Bronchial epithelial cell (primary cell): Measurements from ENCODE around the gene RABL3. TPM values are rescaled to one million over a fixed set of nuclear protein-coding genes. Genes with fewer than 3 reads are reported as not detected.
"Not testable (repeated sequence)": the region's sequence is repeated elsewhere in the genome, so short reads cannot be mapped to it uniquely, and the experiment has no call there.

Source experiments
- DNase-seq: peaks from one replicate; pipeline ENCODE4 v3.0.0-alpha.2; 2010; ENCODE audit warnings: low read depth
- FAIRE-seq: peaks from 2 replicates; lab custom pipeline; 2011; peaks lifted over from hg19 to GRCh38; lab: Jason Lieb, UNC
- H3K27me3 ChIP-seq: 2 replicates; pipeline ENCODE4 v1.5.1; 2011; ENCODE audit warnings: low read length; ENCODE audit not compliant: control insufficient read depth, insufficient read depth
- H3K36me3 ChIP-seq: 2 replicates; pipeline ENCODE4 v1.5.1; 2011; ENCODE audit warnings: low read length; ENCODE audit not compliant: control insufficient read depth, insufficient read depth
- H3K4me3 ChIP-seq: 2 replicates; pipeline ENCODE4 v1.5.1; 2011; ENCODE audit warnings: mild to moderate bottlenecking, low read depth, low read length, control low read depth
- CTCF ChIP-seq: IDR thresholded peaks from 2 replicates; pipeline ENCODE4 v1.5.1; 2011; ENCODE audit warnings: mild to moderate bottlenecking, moderate library complexity, low read length, control low read depth, inconsistent platforms; ENCODE audit not compliant: insufficient read depth, severe bottlenecking
- total RNA-seq: library from RNA; depleted of rRNA; stranded (reverse); fragments of >200 nt; gene quantifications from 2 replicates; pipeline ENCODE4 v1.2.1, GENCODE V29; 2014

RABL3 gene
- total RNA-seq, 1 donor from 2014 or later: 31.1 TPM

GRCh38 chr3:120640231-120640630, 102.1 kb downstream of the RABL3 start:
- no peak for FAIRE-seq
- no peak for DNase-seq
- Histone ChIP-seq H3K4me3 (no peak overlapping the region), H3K36me3 (no peaks in the 10 kb centered on the region), H3K27me3 (no peaks in the 10 kb centered on the region)
- no peak for TF ChIP-seq CTCF

GRCh38 chr3:120638820-120639219, 103.5 kb downstream of the RABL3 start:
- H3K27me3 ChIP-seq, DNase-seq, H3K4me3 ChIP-seq, H3K36me3 ChIP-seq, FAIRE-seq: not testable (repeated sequence)

- DNase-seq: peak; percentile 5
- no peak for FAIRE-seq
- no peak for TF ChIP-seq CTCF
- Histone ChIP-seq H3K27me3 (no peaks in the 10 kb centered on the region), H3K36me3 (no peaks in the 10 kb centered on the region), H3K4me3 (no peak overlapping the region)
Observed at GRCh38 chr3:120637851-120638559, 104.3 kb downstream of the RABL3 start.

- H3K4me3 ChIP-seq: no peak overlapping the region
- FAIRE-seq (no peak), DNase-seq (no peak)
- no peak for TF ChIP-seq CTCF
- H3K27me3 ChIP-seq: no peaks in the 10 kb centered on the region
- H3K36me3 ChIP-seq: no peaks in the 10 kb centered on the region
Observed at GRCh38 chr3:120636795-120637401, 105.4 kb downstream of the RABL3 start.

Other genes with a start within 250 kb of the RABL3 start
- 9.7 and 20.4 TPM in 2 replicates for gene NDUFB4, start 146.2 kb downstream of the RABL3 start, total RNA-seq
- gene HGD, start 60.3 kb downstream of the RABL3 start, total RNA-seq: under 0.01 and 0.38 TPM in 2 replicates
- 22.4 TPM in 2 replicates for gene GTF2E1, start 228 bp upstream of the RABL3 start, total RNA-seq
- gene STXBP5L, start 165.7 kb upstream of the RABL3 start, total RNA-seq: not detected in 2 replicates